GM04503 (cell line): ENCODE data around the gene IL6ST.
A peak's percentile ranks its signal among the peaks of the same experiment; 100 is the strongest.
"Not testable (repeated sequence)": the region's sequence is repeated elsewhere in the genome, so short reads cannot be mapped to it uniquely, and the experiment has no call there.

ENCODE experiments used
- DNase-seq: peaks from one replicate; pipeline ENCODE4 v3.0.0-alpha.2; 2012; ENCODE audit warnings: low read depth

Gene IL6ST

GRCh38 chr5:56003679-56004078, 8.9 kb upstream of the IL6ST start:
- DNase-seq: no peak

- DNase-seq: peak; percentile 49
Measured at GRCh38 chr5:56003179-56003578, 8.4 kb upstream of the IL6ST start.

GRCh38 chr5:56002303-56002702, 7.5 kb upstream of the IL6ST start:
- no peak for DNase-seq

- DNase-seq: not testable (repeated sequence)
Measured at GRCh38 chr5:56000221-56000620, 5.5 kb upstream of the IL6ST start.

- DNase-seq: no peak
Measured at GRCh38 chr5:55998966-55999365, 4.2 kb upstream of the IL6ST start.

GRCh38 chr5:55997742-55998351, 3.1 kb upstream of the IL6ST start:
- no peak for DNase-seq

GRCh38 chr5:55994998-55995914, 493 bp upstream of the IL6ST start:
- no peak for DNase-seq

GRCh38 chr5:55993731-55994494, 850 bp downstream of the IL6ST start:
- no peak for DNase-seq

GRCh38 chr5:55993013-55993412, 1.8 kb downstream of the IL6ST start:
- DNase-seq: no peak

GRCh38 chr5:55991768-55992486, 2.8 kb downstream of the IL6ST start:
- DNase-seq: no peak

GRCh38 chr5:55990895-55991294, 3.9 kb downstream of the IL6ST start:
- not testable (repeated sequence) for DNase-seq

- no peak for DNase-seq
Measured at GRCh38 chr5:55989860-55990259, 4.9 kb downstream of the IL6ST start.

GRCh38 chr5:55988979-55989638, 5.7 kb downstream of the IL6ST start:
- DNase-seq: no peak

- DNase-seq: not testable (repeated sequence)
Measured at GRCh38 chr5:55988428-55988827, 6.3 kb downstream of the IL6ST start.

GRCh38 chr5:55986931-55987330, 7.8 kb downstream of the IL6ST start:
- DNase-seq: no peak

GRCh38 chr5:55985181-55985580, 9.6 kb downstream of the IL6ST start:
- DNase-seq: no peak

GRCh38 chr5:55983986-55984385, 10.8 kb downstream of the IL6ST start:
- DNase-seq: no peak

GRCh38 chr5:55982957-55983381, 11.8 kb downstream of the IL6ST start:
- DNase-seq: no peak

- DNase-seq: no peak
Measured at GRCh38 chr5:55973296-55973695, 21.5 kb downstream of the IL6ST start.

GRCh38 chr5:55969956-55970355, 24.8 kb downstream of the IL6ST start:
- DNase-seq: no peak

- DNase-seq: no peak
Measured at GRCh38 chr5:55966284-55966683, 28.5 kb downstream of the IL6ST start.
